ENCODE measurements around the gene BCKDK. TPM values are rescaled to one million over a fixed set of nuclear protein-coding genes. Genes with fewer than 3 reads are reported as not detected.

Gene BCKDK
- total and polyA plus RNA-seq, 2 of the 8 experiments (the other 6 are each of a cell fraction or from before 2014, with no cell fraction given): 49.6 to 77.1 TPM

GRCh38 chr16:31090540-31090939, 17.6 kb upstream of the BCKDK start (continued):
- no peak for TF ChIP-seq USF2 (IDR thresholded peaks at IDR 0.05; ENCODE audit: low read length)
- TF ChIP-seq CHD2 (IDR thresholded peaks at IDR 0.05; ENCODE audit: low read length): no peak
- no peak for TF ChIP-seq FOSL1 (IDR thresholded peaks at IDR 0.05; ENCODE audit: insufficient read depth, low read depth, low read length)
- TF ChIP-seq KDM1A (IDR thresholded peaks at IDR 0.05; ENCODE audit: borderline replicate concordance, low read length): no peak
- no peak for TF ChIP-seq CHD7 (IDR thresholded peaks at IDR 0.05; ENCODE audit: insufficient replicate concordance, low read length)
- TF ChIP-seq EP300 (IDR thresholded peaks at IDR 0.05; ENCODE audit: borderline replicate concordance in 1 of 2, low read depth in 2 of 2, low read length in 2 of 2): no peak
- TF ChIP-seq RAD21 (IDR thresholded peaks at IDR 0.05 in 1 of 2, conservative IDR thresholded peaks at IDR 0.05 in 1 of 2; ENCODE audit: low read depth in 2 of 2, low read length in 2 of 2): no peak
- no peak for TF ChIP-seq BCL11A (IDR thresholded peaks at IDR 0.05; ENCODE audit: low read depth in 2 of 2, low read length in 2 of 2)
